DOHH2 (cell line): ENCODE results near the gene PDE11A.
"Not testable (repeated sequence)": the region's sequence is repeated elsewhere in the genome, so short reads cannot be mapped to it uniquely, and the experiment has no call there.

Experiments
- H3F3A ChIP-seq: fragments of 200-600 bp; sonication (generic), shearing (Covaris generic); 2 replicates; pipeline ENCODE4 v1.6.0; 2016; ENCODE audit warnings: antibody characterized with exemption, mild to moderate bottlenecking; ENCODE audit not compliant: control insufficient read depth, insufficient read depth
- H3K27ac ChIP-seq: fragments of 200-600 bp; sonication (generic); 2 replicates; pipeline ENCODE4 v1.5.1; 2014; ENCODE audit warnings: low read depth, mild to moderate bottlenecking, low read length, moderate library complexity
- H3K27me3 ChIP-seq: fragments of 200-600 bp; sonication (generic); 2 replicates; pipeline ENCODE4 v1.6.1; 2014; ENCODE audit warnings: mild to moderate bottlenecking, low read length, mixed read lengths; ENCODE audit not compliant: control insufficient read depth
- H3K36me3 ChIP-seq: fragments of 200-600 bp; sonication (generic); 2 replicates; pipeline ENCODE4 v1.6.1; 2014; ENCODE audit warnings: mild to moderate bottlenecking, low read length, moderate library complexity, mixed read lengths; ENCODE audit not compliant: control insufficient read depth
- H3K4me1 ChIP-seq: fragments of 200-600 bp; sonication (generic); 2 replicates; pipeline ENCODE4 v1.6.1; 2014; ENCODE audit warnings: mild to moderate bottlenecking, low read length, mixed read lengths; ENCODE audit not compliant: control insufficient read depth
- H3K4me2 ChIP-seq: fragments of 200-600 bp; sonication (generic); 2 replicates; pipeline ENCODE4 v1.6.0; 2014; ENCODE audit warnings: mild to moderate bottlenecking, low read length, moderate library complexity
- H3K4me3 ChIP-seq: fragments of 200-600 bp; sonication (generic); 2 replicates; pipeline ENCODE4 v1.5.1; 2014; ENCODE audit warnings: mild to moderate bottlenecking, low read length, mixed read lengths
- H3K79me2 ChIP-seq: fragments of 200-600 bp; sonication (generic); 2 replicates; pipeline ENCODE4 v1.6.1; 2014; ENCODE audit warnings: mild to moderate bottlenecking, low read length, mixed read lengths; ENCODE audit not compliant: control insufficient read depth
- H3K9me2 ChIP-seq: fragments of 200-600 bp; sonication (generic); replicated peaks from 2 replicates; pipeline ENCODE4 v1.6.1; 2014; ENCODE audit warnings: mild to moderate bottlenecking, low read length, mixed read lengths; ENCODE audit not compliant: control insufficient read depth
- H3K9me3 ChIP-seq: fragments of 200-600 bp; sonication (generic); 2 replicates; pipeline ENCODE4 v1.6.1; 2014; ENCODE audit warnings: antibody characterized with exemption, low read length, mixed read lengths; ENCODE audit not compliant: control insufficient read depth, insufficient read depth
- H4K20me1 ChIP-seq: fragments of 200-600 bp; sonication (generic); 2 replicates; pipeline ENCODE4 v1.6.0; 2014; ENCODE audit warnings: low read depth, mild to moderate bottlenecking, antibody characterized with exemption, low read length, moderate library complexity; ENCODE audit not compliant: control insufficient read depth, insufficient read depth
- EZH2phosphoT487 ChIP-seq: fragments of 200-600 bp; sonication (generic); IDR thresholded peaks from 2 replicates; pipeline ENCODE4 v1.6.1; 2017; ENCODE audit warnings: borderline replicate concordance, mild to moderate bottlenecking, antibody characterized with exemption, low read length, moderate library complexity, mixed read lengths
- TF ChIP-seq, protein P1 (sequence below): fragments of 200-600 bp; sonication (generic); IDR thresholded peaks from one replicate; pipeline ENCODE4 v1.5.1; 2014; ENCODE audit warnings: antibody characterized with exemption, mild to moderate bottlenecking, low read depth, low read length; ENCODE audit not compliant: poor library complexity, severe bottlenecking

Gene PDE11A

DNA sequence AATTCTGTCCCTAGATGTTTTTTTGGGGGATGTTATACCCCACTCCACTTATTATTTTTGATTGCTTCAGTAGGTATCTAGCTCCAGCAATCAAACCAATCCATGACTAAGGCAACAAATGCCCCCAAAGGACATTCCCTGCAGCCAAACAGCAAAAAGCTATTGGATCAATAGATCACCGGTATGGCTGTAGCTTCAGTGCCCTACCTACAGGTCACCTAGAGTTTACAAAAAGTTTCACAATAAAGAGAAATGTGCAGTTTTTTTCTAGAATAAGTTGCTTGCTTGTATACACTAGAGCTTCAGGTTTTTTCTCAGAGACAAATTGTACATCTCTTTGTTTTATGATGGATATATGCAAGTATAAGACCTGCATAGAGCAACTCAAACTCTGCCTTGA lies 27.7 kb downstream of the PDE11A start:
- Histone ChIP-seq H3K27me3 (no peaks in the 10 kb centered on the region), H3K27ac (no peak overlapping the region), H3K4me3 (no peak overlapping the region), H3K9me2 (no peaks in the 10 kb centered on the region), H4K20me1 (no peaks in the 10 kb centered on the region), H3K36me3 (no peaks in the 10 kb centered on the region), H3K79me2 (no peaks in the 10 kb centered on the region), H3K9me3 (no peaks in the 10 kb centered on the region), H3K4me1 (no peaks in the 10 kb centered on the region), H3F3A (no peaks in the 10 kb centered on the region), H3K4me2 (no peak overlapping the region)
- TF ChIP-seq, protein P1, sequence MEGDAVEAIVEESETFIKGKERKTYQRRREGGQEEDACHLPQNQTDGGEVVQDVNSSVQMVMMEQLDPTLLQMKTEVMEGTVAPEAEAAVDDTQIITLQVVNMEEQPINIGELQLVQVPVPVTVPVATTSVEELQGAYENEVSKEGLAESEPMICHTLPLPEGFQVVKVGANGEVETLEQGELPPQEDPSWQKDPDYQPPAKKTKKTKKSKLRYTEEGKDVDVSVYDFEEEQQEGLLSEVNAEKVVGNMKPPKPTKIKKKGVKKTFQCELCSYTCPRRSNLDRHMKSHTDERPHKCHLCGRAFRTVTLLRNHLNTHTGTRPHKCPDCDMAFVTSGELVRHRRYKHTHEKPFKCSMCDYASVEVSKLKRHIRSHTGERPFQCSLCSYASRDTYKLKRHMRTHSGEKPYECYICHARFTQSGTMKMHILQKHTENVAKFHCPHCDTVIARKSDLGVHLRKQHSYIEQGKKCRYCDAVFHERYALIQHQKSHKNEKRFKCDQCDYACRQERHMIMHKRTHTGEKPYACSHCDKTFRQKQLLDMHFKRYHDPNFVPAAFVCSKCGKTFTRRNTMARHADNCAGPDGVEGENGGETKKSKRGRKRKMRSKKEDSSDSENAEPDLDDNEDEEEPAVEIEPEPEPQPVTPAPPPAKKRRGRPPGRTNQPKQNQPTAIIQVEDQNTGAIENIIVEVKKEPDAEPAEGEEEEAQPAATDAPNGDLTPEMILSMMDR: no peak
- TF ChIP-seq EZH2phosphoT487: no peak

- no peaks in the 10 kb centered on the region for H4K20me1 ChIP-seq
- H3K4me1 ChIP-seq: no peaks in the 10 kb centered on the region
- TF ChIP-seq, protein P1: no peak
- no peak for TF ChIP-seq EZH2phosphoT487
- H3K4me3 ChIP-seq: no peak overlapping the region
- no peaks in the 10 kb centered on the region for H3K27me3 ChIP-seq
- no peaks in the 10 kb centered on the region for H3K9me2 ChIP-seq
- H3K9me3 ChIP-seq: no peaks in the 10 kb centered on the region
- no peaks in the 10 kb centered on the region for H3F3A ChIP-seq
- H3K36me3 ChIP-seq: no peaks in the 10 kb centered on the region
- H3K79me2 ChIP-seq: no peaks in the 10 kb centered on the region
- no peak overlapping the region for H3K4me2 ChIP-seq
- H3K27ac ChIP-seq: no peak overlapping the region
These were observed 29.3 kb downstream of the PDE11A start for GRCh38 chr2:178043266-178043665.

GRCh38 chr2:178033583-178033982 lies 39.0 kb downstream of the PDE11A start:
- not testable (repeated sequence) for H3K9me2 ChIP-seq, H3K27ac ChIP-seq, H3K36me3 ChIP-seq, H3K4me1 ChIP-seq, H3K79me2 ChIP-seq, H3F3A ChIP-seq, H3K27me3 ChIP-seq, H3K9me3 ChIP-seq, H4K20me1 ChIP-seq, H3K4me3 ChIP-seq, H3K4me2 ChIP-seq

DNA sequence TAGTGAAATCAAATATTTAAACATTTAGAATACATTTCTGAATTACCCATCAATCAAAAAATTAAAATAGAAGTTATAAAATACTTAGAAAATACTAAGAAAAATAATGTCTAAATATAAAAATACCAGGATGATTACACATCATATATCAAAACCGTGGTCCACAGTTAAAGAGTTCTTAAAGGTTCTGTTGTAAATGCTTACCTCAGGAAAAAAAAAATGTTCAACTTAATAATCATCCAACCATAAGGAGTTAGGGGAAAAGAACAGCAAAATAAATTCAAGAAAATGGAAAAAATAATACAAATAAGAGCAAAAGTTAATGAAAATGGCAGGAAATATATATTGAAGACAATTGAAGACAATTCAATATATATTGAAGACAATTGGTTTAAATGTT lies 43.2 kb downstream of the PDE11A start:
- Histone ChIP-seq H3K36me3 (no peaks in the 10 kb centered on the region), H3K27ac (no peak overlapping the region), H3K9me3 (no peaks in the 10 kb centered on the region), H3K27me3 (no peaks in the 10 kb centered on the region), H3F3A (no peaks in the 10 kb centered on the region), H3K4me1 (no peaks in the 10 kb centered on the region), H3K4me3 (no peak overlapping the region), H4K20me1 (no peaks in the 10 kb centered on the region), H3K79me2 (no peaks in the 10 kb centered on the region), H3K4me2 (no peak overlapping the region), H3K9me2 (no peaks in the 10 kb centered on the region)
- TF ChIP-seq, protein P1: no peak
- no peak for TF ChIP-seq EZH2phosphoT487
